Measurements from ENCODE around the gene DOCK9. TPM values are rescaled to one million over a fixed set of nuclear protein-coding genes. Genes with fewer than 3 reads are reported as not detected.

The DOCK9 gene, protein sequence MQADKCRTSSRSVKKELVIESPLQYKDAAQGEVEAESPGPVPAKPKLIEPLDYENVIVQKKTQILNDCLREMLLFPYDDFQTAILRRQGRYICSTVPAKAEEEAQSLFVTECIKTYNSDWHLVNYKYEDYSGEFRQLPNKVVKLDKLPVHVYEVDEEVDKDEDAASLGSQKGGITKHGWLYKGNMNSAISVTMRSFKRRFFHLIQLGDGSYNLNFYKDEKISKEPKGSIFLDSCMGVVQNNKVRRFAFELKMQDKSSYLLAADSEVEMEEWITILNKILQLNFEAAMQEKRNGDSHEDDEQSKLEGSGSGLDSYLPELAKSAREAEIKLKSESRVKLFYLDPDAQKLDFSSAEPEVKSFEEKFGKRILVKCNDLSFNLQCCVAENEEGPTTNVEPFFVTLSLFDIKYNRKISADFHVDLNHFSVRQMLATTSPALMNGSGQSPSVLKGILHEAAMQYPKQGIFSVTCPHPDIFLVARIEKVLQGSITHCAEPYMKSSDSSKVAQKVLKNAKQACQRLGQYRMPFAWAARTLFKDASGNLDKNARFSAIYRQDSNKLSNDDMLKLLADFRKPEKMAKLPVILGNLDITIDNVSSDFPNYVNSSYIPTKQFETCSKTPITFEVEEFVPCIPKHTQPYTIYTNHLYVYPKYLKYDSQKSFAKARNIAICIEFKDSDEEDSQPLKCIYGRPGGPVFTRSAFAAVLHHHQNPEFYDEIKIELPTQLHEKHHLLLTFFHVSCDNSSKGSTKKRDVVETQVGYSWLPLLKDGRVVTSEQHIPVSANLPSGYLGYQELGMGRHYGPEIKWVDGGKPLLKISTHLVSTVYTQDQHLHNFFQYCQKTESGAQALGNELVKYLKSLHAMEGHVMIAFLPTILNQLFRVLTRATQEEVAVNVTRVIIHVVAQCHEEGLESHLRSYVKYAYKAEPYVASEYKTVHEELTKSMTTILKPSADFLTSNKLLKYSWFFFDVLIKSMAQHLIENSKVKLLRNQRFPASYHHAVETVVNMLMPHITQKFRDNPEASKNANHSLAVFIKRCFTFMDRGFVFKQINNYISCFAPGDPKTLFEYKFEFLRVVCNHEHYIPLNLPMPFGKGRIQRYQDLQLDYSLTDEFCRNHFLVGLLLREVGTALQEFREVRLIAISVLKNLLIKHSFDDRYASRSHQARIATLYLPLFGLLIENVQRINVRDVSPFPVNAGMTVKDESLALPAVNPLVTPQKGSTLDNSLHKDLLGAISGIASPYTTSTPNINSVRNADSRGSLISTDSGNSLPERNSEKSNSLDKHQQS (N-terminal part only)
- total RNA-seq = 78.0 TPM

DNA sequence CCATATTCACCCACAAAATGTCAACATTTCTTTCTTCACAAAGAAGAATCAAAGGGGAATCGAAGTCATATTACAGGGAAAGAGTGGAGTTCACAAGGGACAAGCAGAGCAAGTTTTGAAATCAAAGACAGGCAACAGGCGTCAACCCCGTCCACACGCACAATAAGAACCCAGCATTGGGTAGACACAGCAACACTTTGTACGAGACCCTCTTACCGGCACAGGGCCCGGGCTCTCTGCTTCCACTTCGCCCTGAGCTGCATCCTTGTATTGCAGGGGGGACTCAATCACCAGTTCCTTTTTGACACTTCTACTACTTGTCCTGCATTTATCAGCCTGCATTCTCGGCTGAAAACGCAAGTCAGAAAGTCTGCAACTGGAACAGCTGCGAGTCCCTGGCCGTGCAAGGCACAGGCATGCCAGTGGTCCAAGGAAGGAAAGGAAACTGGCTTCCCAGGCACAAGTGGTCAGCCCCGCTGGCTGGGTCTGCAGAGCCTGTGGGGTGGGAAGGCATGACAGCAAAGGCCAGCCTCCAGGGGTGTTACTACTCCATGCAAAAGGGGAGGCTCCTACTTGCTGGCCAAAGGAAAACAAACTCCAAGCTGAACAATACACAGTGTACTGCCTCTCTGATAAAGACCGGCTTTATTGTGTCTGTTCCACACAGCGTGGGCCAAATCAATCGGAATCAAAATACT, at the start of gene DOCK9:
DOCK9 (minus strand) TSS at position 497 of the 698 bp plus-strand sequence; CDS start at position 342, 155 bp downstream.

DNA sequence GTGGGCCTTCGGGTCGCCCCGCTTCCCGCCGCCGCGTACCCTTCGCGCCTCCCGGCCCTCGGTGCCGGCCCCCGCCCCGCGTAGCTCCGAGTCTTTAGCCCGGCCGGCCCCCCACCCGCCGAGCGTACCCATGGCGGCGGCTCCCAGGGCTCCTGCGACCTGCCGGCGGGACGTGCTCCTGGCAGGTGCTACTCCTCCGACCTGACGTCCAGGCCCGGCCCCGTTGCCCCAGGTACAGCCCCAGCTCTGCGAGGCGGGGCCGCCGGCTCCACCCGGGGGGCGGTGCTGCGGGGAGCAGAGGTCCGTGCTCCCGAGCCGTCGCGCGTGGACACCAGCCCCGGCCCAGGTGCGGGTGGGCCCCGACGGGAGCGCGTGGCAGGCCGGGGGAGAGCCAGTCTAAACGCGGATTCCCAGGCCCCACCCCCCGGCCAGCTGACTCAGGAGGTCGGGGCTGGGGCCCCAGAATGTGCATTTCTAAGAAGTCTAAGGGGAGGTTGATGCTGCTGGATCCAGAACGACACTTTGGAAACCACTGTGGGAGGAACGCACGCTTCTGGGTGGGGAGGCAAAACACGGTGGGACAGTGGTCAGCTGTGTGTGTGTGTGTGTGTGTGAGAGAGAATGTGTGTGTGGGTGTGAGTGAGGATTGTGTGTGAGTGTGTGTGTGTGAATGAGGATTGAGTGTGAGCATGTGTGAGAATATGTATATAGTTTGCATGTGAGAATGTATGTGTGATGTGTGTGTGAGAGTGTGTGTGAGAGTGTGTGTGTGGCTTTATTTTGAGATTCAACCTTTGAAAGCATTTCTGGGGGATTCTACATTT, 225.2 kb downstream of the DOCK9 start, which contains the start of gene SLC15A1:
SLC15A1 (minus strand) TSS at position 206 of the 824 bp plus-strand sequence; CDS start at position 132, 74 bp downstream.

Small RNA genes lying within 50 kb of the gene (small RNA-seq; reads per million reads assigned to genes)
- gene AL161420.1 = not detected
- not detected for gene RNU6-83P

Other genes starting within 250 kb of the DOCK9 start
- not detected for gene SLC15A1, start 225.4 kb downstream of the DOCK9 start, total RNA-seq
- 35.8 TPM for gene UBAC2, start 222.8 kb upstream of the DOCK9 start, total RNA-seq

Measured in diencephalon (tissue), 1 donor.